SKM-1 treated with dmso at 0.1 percent for 144 hours (cell line): Measurements from ENCODE around the gene PRELID1.
A peak's percentile ranks its signal among the peaks of the same experiment; 100 is the strongest.

ENCODE experiments used
- DNase-seq: peaks from one replicate; lab custom pipeline; 2025; ENCODE audit not compliant: unreplicated experiment; lab: John Stamatoyannopoulos, UW

PRELID1 gene

DNA sequence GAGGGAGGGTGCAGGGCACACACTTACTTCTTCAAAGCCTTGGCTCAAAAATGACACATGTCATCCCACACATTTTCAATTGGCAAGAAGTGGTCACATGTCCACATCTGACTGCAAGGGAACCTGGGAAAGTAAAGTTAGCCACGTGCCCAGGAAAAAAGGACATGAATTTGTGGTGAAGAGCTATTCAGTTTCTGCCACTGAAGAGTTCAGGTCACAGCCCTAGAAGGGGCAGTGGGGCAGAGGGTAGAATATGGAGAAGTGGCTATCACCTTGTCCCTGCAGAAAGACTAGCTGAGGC is 52.2 kb downstream of the PRELID1 start:
- DNase-seq = peak; percentile 28
